ELR (cell line): Measurements from ENCODE around the gene SDK2.
"Not testable (repeated sequence)": the region's sequence is repeated elsewhere in the genome, so short reads cannot be mapped to it uniquely, and the experiment has no call there.

ENCODE experiments used
- DNase-seq: peaks from one replicate; pipeline ENCODE4 v3.0.0-alpha.2; 2015; ENCODE audit warnings: low read depth

Gene SDK2

GRCh38 chr17:73480740-73481139 lies 163.5 kb downstream of the SDK2 start:
- DNase-seq, result no peak

- DNase-seq, result no peak
Observed at GRCh38 chr17:73478768-73479424, 165.3 kb downstream of the SDK2 start.

GRCh38 chr17:73478334-73478733 lies 165.9 kb downstream of the SDK2 start:
- DNase-seq, result no peak

GRCh38 chr17:73476890-73477350 lies 167.3 kb downstream of the SDK2 start:
- DNase-seq, result no peak

- DNase-seq, result peak; percentile 50
Observed at GRCh38 chr17:73474370-73474988, 169.8 kb downstream of the SDK2 start.

- DNase-seq, result not testable (repeated sequence)
Observed at GRCh38 chr17:73472715-73473114, 171.5 kb downstream of the SDK2 start.

- no peak for DNase-seq
Observed at GRCh38 chr17:73471924-73472323, 172.3 kb downstream of the SDK2 start.

GRCh38 chr17:73470316-73470826 lies 173.9 kb downstream of the SDK2 start:
- DNase-seq, result no peak

- no peak for DNase-seq
Observed at GRCh38 chr17:73469311-73469710, 174.9 kb downstream of the SDK2 start.

- DNase-seq, result no peak
Observed at GRCh38 chr17:73468221-73468620, 176.0 kb downstream of the SDK2 start.

GRCh38 chr17:73467651-73468050 lies 176.6 kb downstream of the SDK2 start:
- no peak for DNase-seq

- no peak for DNase-seq
Observed at GRCh38 chr17:73466704-73467433, 177.4 kb downstream of the SDK2 start.

- DNase-seq, result no peak
Observed at GRCh38 chr17:73465953-73466230, 178.4 kb downstream of the SDK2 start.

- no peak for DNase-seq
Observed at GRCh38 chr17:73465130-73465952, 178.9 kb downstream of the SDK2 start.

- no peak for DNase-seq
Observed at GRCh38 chr17:73464447-73464846, 179.8 kb downstream of the SDK2 start.

- DNase-seq, result no peak
Observed at GRCh38 chr17:73463821-73464220, 180.4 kb downstream of the SDK2 start.

GRCh38 chr17:73462823-73463222 lies 181.4 kb downstream of the SDK2 start:
- no peak for DNase-seq

- DNase-seq, result no peak
Observed at GRCh38 chr17:73459980-73460379, 184.3 kb downstream of the SDK2 start.

- DNase-seq, result no peak
Observed at GRCh38 chr17:73455767-73456166, 188.5 kb downstream of the SDK2 start.

GRCh38 chr17:73455050-73455687 lies 189.1 kb downstream of the SDK2 start:
- DNase-seq, result no peak

GRCh38 chr17:73453494-73453893 lies 190.8 kb downstream of the SDK2 start:
- DNase-seq, result not testable (repeated sequence)

GRCh38 chr17:73453090-73453489 lies 191.2 kb downstream of the SDK2 start:
- no peak for DNase-seq
